Skin epidermis (tissue), 12 donors: Measurements from ENCODE around the gene APOL1.
"Not testable (repeated sequence)": the region's sequence is repeated elsewhere in the genome, so short reads cannot be mapped to it uniquely, and the experiment has no call there.

Experiments used
- H3K27ac ChIP-seq, 21 experiments: fragments of 200-600 bp; sonication (generic) in 11 of 21; one replicate each; pipeline ENCODE4 v1.5.0; 2020; ENCODE audit warnings: mild to moderate bottlenecking in 3 of 21, inconsistent platforms in 2 of 21, moderate library complexity in 2 of 21
- H3K4me3 ChIP-seq, 7 experiments: fragments of 200-600 bp; sonication (generic) in 2 of 7; one replicate each; pipeline ENCODE4 v1.5.0; 2020; ENCODE audit warnings: inconsistent platforms in 2 of 7, mild to moderate bottlenecking in 2 of 7, moderate library complexity in 1 of 7

APOL1 gene

GRCh38 chr22:36223504-36223903 is 29.4 kb upstream of the APOL1 start:
- Histone ChIP-seq H3K27ac (no peak overlapping the region), H3K4me3 (no peak overlapping the region)

- Histone ChIP-seq H3K27ac (no peak overlapping the region), H3K4me3 (no peak overlapping the region)
Measured at GRCh38 chr22:36224245-36224644, 28.7 kb upstream of the APOL1 start.

- no peak overlapping the region for H3K4me3 ChIP-seq
Measured at GRCh38 chr22:36225333-36225922, 27.5 kb upstream of the APOL1 start.

GRCh38 chr22:36226189-36226588 is 26.7 kb upstream of the APOL1 start:
- no peak overlapping the region for H3K27ac ChIP-seq
- no peak overlapping the region for H3K4me3 ChIP-seq

More at GRCh38 chr22:36225333-36225922, 27.5 kb upstream of the APOL1 start:
- no peak overlapping the region for H3K27ac ChIP-seq

GRCh38 chr22:36227396-36227795 is 25.5 kb upstream of the APOL1 start:
- Histone ChIP-seq H3K4me3 (no peak overlapping the region), H3K27ac (no peak overlapping the region)

- H3K4me3 ChIP-seq, result no peak overlapping the region
- H3K27ac ChIP-seq, result no peak overlapping the region
Measured at GRCh38 chr22:36227806-36228205, 25.1 kb upstream of the APOL1 start.

- H3K4me3 ChIP-seq, H3K27ac ChIP-seq: not testable (repeated sequence)
Measured at GRCh38 chr22:36228369-36228768, 24.6 kb upstream of the APOL1 start.

- H3K4me3 ChIP-seq, result no peak overlapping the region
- no peak overlapping the region for H3K27ac ChIP-seq
Measured at GRCh38 chr22:36228944-36229343, 24.0 kb upstream of the APOL1 start.

- H3K4me3 ChIP-seq, result not testable (repeated sequence)
Measured at GRCh38 chr22:36229649-36230048, 23.3 kb upstream of the APOL1 start.

GRCh38 chr22:36231051-36231450 is 21.9 kb upstream of the APOL1 start:
- H3K27ac ChIP-seq, H3K4me3 ChIP-seq: not testable (repeated sequence)

More at GRCh38 chr22:36229649-36230048, 23.3 kb upstream of the APOL1 start:
- H3K27ac ChIP-seq, result not testable (repeated sequence)

GRCh38 chr22:36232715-36233401 is 20.1 kb upstream of the APOL1 start:
- H3K27ac ChIP-seq, result peak overlapping the region in 2 of 21 experiments; percentile 6 to 17

GRCh38 chr22:36233796-36234195 is 19.1 kb upstream of the APOL1 start:
- Histone ChIP-seq H3K4me3 (no peak overlapping the region), H3K27ac (no peak overlapping the region)

More at GRCh38 chr22:36232715-36233401, 20.1 kb upstream of the APOL1 start:
- H3K4me3 ChIP-seq, result no peak overlapping the region

GRCh38 chr22:36234213-36234612 is 18.7 kb upstream of the APOL1 start:
- Histone ChIP-seq H3K4me3 (no peak overlapping the region), H3K27ac (no peak overlapping the region)

- no peak overlapping the region for H3K4me3 ChIP-seq
- H3K27ac ChIP-seq, result peak overlapping the region in 1 of 21 experiments; percentile 10
Measured at GRCh38 chr22:36234919-36235318, 18.0 kb upstream of the APOL1 start.

- Histone ChIP-seq H3K27ac (no peak overlapping the region), H3K4me3 (no peak overlapping the region)
Measured at GRCh38 chr22:36235585-36235984, 17.3 kb upstream of the APOL1 start.

GRCh38 chr22:36236388-36237319 is 16.3 kb upstream of the APOL1 start:
- Histone ChIP-seq H3K4me3 (peak overlapping the region in 1 of 7 experiments; percentile 68), H3K27ac (peak overlapping the region in 11 of 21 experiments; percentile 2 to 98 (median 91))

- Histone ChIP-seq H3K27ac (peak overlapping the region in 20 of 21 experiments; percentile 2 to 98 (median 91)), H3K4me3 (peak overlapping the region; percentile 48 to 68 (median 57))
Measured at GRCh38 chr22:36237462-36238372, 15.2 kb upstream of the APOL1 start.

GRCh38 chr22:36238373-36239149 is 14.4 kb upstream of the APOL1 start:
- peak overlapping the region; percentile 48 to 68 (median 57) for H3K4me3 ChIP-seq
- H3K27ac ChIP-seq, result peak overlapping the region; percentile 64 to 98 (median 91)

- peak overlapping the region; percentile 48 to 68 (median 57) for H3K4me3 ChIP-seq
- H3K27ac ChIP-seq, result peak overlapping the region; percentile 64 to 98 (median 91)
Measured at GRCh38 chr22:36239150-36239400, 13.9 kb upstream of the APOL1 start.
